ENCODE data around the gene LRRC4C. TPM values are rescaled to one million over a fixed set of nuclear protein-coding genes. Genes with fewer than 3 reads are reported as not detected.

The LRRC4C gene
- polyA plus RNA-seq, 1 of the 3 experiments (the other 2 are of a cell fraction): 0.16 TPM

DNA sequence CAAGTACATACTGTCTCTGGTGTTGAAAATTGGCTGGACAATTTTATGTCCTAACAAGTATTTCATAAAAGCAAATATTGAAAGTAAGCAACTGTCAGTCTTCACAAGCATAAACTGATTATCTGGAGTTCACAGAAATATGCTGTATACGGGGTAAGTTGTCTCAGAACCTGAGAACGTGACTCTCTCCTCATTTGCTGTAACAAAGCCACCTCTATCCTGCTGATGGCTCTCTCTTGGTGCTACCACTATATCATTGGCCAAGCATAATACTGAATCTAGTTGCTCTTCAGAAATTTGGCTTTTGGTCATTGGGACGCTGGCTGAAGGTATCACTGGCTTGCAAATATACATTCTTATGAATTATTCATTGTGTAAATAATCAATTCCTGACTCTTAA, 1078.0 kb downstream of the LRRC4C start:
- no peaks in the 10 kb centered on the region for H3K27me3 ChIP-seq (ENCODE audit: insufficient read depth)
- POLR2A ChIA-PET: no interaction called here
- no peaks in the 10 kb centered on the region for H3K9me3 ChIP-seq
- no peaks in the 10 kb centered on the region for H3K9me2 ChIP-seq
- peaks cover 4% of the 10 kb centered on the region for H3F3A ChIP-seq (replicated peaks; ENCODE audit: insufficient read depth)
- no peak overlapping the region for H3K4me3 ChIP-seq (ENCODE audit: low read depth in 2 of 2, low read length in 1 of 2)
- H3K4me2 ChIP-seq: no peak overlapping the region
- 86% methylated on average over 3 of the region's 3 CpGs for WGBS (ENCODE audit: low lambda C conversion rate)
- H3K4me1 ChIP-seq (ENCODE audit: control insufficient read depth in 1 of 2, insufficient read depth in 2 of 2, low read depth in 1 of 2, low read length in 1 of 2): no peaks in the 10 kb centered on the region
- H2AFZ ChIP-seq (ENCODE audit: low read depth): no peak overlapping the region
- no peaks in the 10 kb centered on the region for H3K36me3 ChIP-seq (replicated peaks in 1 of 2; ENCODE audit: control insufficient read depth in 1 of 2, insufficient read depth in 2 of 2, low read length in 1 of 2)
- CTCF ChIA-PET: no interaction called here
- no peaks in the 10 kb centered on the region for H4K20me1 ChIP-seq (ENCODE audit: insufficient read depth)
- no peak overlapping the region for H3K9ac ChIP-seq
- no peak overlapping the region for H3K27ac ChIP-seq (ENCODE audit: low read depth in 2 of 2, low read length in 1 of 2)
- DNase-seq: no peak
- TF ChIP-seq, protein P1, sequence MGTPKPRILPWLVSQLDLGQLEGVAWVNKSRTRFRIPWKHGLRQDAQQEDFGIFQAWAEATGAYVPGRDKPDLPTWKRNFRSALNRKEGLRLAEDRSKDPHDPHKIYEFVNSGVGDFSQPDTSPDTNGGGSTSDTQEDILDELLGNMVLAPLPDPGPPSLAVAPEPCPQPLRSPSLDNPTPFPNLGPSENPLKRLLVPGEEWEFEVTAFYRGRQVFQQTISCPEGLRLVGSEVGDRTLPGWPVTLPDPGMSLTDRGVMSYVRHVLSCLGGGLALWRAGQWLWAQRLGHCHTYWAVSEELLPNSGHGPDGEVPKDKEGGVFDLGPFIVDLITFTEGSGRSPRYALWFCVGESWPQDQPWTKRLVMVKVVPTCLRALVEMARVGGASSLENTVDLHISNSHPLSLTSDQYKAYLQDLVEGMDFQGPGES (IDR thresholded peaks at IDR 0.05; ENCODE audit: low read depth, low read length): no peak
- TF ChIP-seq GATA2 (CRISPR knock-in tag; IDR thresholded peaks at IDR 0.05): no peak
- TF ChIP-seq, protein P2, sequence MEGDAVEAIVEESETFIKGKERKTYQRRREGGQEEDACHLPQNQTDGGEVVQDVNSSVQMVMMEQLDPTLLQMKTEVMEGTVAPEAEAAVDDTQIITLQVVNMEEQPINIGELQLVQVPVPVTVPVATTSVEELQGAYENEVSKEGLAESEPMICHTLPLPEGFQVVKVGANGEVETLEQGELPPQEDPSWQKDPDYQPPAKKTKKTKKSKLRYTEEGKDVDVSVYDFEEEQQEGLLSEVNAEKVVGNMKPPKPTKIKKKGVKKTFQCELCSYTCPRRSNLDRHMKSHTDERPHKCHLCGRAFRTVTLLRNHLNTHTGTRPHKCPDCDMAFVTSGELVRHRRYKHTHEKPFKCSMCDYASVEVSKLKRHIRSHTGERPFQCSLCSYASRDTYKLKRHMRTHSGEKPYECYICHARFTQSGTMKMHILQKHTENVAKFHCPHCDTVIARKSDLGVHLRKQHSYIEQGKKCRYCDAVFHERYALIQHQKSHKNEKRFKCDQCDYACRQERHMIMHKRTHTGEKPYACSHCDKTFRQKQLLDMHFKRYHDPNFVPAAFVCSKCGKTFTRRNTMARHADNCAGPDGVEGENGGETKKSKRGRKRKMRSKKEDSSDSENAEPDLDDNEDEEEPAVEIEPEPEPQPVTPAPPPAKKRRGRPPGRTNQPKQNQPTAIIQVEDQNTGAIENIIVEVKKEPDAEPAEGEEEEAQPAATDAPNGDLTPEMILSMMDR (IDR thresholded peaks at IDR 0.05): no peak
- no peak for TF ChIP-seq MEF2A (IDR thresholded peaks at IDR 0.05; ENCODE audit: borderline replicate concordance, low read depth)
- TF ChIP-seq FOSL2 (IDR thresholded peaks at IDR 0.05; ENCODE audit: borderline replicate concordance, low read depth): no peak
- TF ChIP-seq, protein P3, sequence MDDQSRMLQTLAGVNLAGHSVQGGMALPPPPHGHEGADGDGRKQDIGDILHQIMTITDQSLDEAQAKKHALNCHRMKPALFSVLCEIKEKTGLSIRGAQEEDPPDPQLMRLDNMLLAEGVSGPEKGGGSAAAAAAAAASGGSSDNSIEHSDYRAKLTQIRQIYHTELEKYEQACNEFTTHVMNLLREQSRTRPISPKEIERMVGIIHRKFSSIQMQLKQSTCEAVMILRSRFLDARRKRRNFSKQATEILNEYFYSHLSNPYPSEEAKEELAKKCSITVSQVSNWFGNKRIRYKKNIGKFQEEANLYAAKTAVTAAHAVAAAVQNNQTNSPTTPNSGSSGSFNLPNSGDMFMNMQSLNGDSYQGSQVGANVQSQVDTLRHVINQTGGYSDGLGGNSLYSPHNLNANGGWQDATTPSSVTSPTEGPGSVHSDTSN (IDR thresholded peaks at IDR 0.05): no peak
- no peak for TF ChIP-seq RXRA (IDR thresholded peaks at IDR 0.05; ENCODE audit: borderline replicate concordance, low read depth)
- no peak for TF ChIP-seq POLR2AphosphoS5 (IDR thresholded peaks at IDR 0.05; ENCODE audit: low read depth, low read length)
- no peak for TF ChIP-seq TEAD4 (IDR thresholded peaks at IDR 0.05; ENCODE audit: borderline replicate concordance, insufficient read depth)
- H3K79me2 ChIP-seq (ENCODE audit: insufficient read depth): no peaks in the 10 kb centered on the region

DNA sequence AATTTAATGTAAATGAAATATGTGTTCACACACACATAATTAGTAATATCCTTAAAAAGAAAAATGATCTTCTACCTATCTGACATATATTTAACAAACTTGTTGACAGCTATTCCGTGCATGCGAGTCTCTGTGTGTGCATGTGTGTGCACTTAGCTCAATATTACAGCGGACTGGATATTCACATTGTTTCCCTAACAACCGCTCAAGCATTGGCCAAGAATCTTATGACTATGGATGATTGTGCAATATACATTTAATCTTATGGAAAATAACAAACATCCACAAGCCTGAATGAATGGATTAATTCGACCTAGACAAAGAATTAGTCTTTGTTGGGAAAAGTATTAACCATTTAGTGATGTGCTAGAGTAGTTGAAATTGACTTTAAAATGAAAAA, 1078.6 kb downstream of the LRRC4C start:
- POLR2A ChIA-PET: no interaction called here

More for the DNA sequence above, 1078.6 kb downstream of the LRRC4C start:
- DNase-seq: no peak
- Histone ChIP-seq H3K9me3 (no peaks in the 10 kb centered on the region), H3K9me2 (no peaks in the 10 kb centered on the region), H3K4me1 (ENCODE audit: control insufficient read depth in 1 of 2, insufficient read depth in 2 of 2, low read depth in 1 of 2, low read length in 1 of 2) (no peaks in the 10 kb centered on the region), H3K4me3 (ENCODE audit: low read depth in 2 of 2, low read length in 1 of 2) (no peak overlapping the region), H3K27ac (ENCODE audit: low read depth in 2 of 2, low read length in 1 of 2) (no peak overlapping the region), H3K79me2 (ENCODE audit: insufficient read depth) (no peaks in the 10 kb centered on the region), H3K4me2 (no peak overlapping the region), H3K36me3 (replicated peaks in 1 of 2; ENCODE audit: control insufficient read depth in 1 of 2, insufficient read depth in 2 of 2, low read length in 1 of 2) (no peaks in the 10 kb centered on the region), H2AFZ (ENCODE audit: low read depth) (no peak overlapping the region), H3F3A (replicated peaks; ENCODE audit: insufficient read depth) (peaks cover 4% of the 10 kb centered on the region), H4K20me1 (ENCODE audit: insufficient read depth) (no peaks in the 10 kb centered on the region), H3K9ac (no peak overlapping the region), H3K27me3 (ENCODE audit: insufficient read depth) (no peaks in the 10 kb centered on the region)
- WGBS (ENCODE audit: low lambda C conversion rate): 73% methylated on average over 5 of the region's 5 CpGs
- TF ChIP-seq RAD21 (IDR thresholded peaks at IDR 0.05; ENCODE audit: low read length): no peak
- TF ChIP-seq SMC3 (IDR thresholded peaks at IDR 0.05; ENCODE audit: low read depth, low read length): no peak
- CTCF ChIA-PET: no interaction called here

Measured in SK-N-SH (cell line).